ENCODE data around the gene NXF1.
"Not testable (repeated sequence)": the region's sequence is repeated elsewhere in the genome, so short reads cannot be mapped to it uniquely, and the experiment has no call there.

The NXF1 gene

DNA sequence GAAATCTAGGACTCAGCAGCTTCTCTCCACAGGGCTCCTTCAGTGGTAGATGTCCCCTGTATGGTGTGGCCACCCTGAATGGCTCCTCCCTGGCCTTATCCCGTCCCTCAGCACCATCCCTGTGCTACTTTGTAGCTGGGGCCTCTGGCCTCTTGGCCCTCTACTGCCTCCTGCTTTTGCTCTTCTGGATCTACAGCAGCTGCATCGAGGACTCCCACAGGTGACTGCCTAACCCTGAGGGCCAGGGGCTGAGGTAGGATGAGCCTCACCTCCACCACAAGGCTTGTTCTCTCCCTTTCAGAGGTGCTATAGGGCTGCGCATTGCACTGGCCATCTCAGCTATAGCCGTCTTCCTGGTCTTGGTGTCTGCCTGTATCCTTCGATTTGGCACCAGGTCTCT lies 16.2 kb downstream of the NXF1 start:
- no peak for DNase-seq (ENCODE audit: extremely low read depth in 1 of 2, low read depth in 1 of 2)

DNA sequence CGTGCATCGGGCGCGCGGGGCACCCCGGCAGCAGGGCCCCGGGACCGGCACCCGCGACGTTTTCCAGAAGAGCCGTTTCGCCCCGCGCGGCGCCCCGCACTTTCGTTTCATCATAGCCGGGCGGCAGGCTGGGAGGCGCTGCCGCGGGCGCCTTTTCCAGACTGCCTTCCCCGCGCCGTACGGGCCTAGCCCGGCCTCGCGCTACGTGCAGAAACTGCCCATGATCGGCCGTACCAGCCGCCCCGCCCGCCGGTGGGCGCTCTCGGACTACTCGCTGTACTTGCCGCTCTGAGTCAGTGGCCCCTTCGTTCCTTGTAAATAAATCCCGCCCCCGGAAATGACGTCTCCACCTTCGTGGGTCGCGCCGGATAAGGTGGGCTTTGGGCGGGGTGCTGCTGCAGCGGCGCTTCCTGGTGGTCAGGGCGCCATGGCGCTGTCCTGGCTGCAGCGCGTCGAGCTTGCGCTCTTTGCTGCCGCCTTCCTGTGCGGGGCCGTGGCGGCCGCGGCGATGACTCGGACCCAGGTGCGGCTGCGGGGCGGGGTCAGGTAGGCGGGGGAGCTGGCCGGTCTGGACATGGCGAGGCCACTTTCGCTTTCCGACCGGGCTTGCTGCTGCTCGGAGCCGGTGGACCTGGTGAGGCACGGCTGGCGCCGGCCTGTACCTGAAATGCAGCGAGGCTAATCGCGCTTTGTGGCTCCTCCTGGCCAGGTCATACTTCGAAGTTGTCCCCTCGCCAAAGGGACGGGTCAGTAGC lies 18.1 kb downstream of the NXF1 start, which contains the start of gene TMEM179B:
Gene TMEM179B, plus strand, starts transcription at position 398 of the 755 bp plus-strand sequence. Its CDS starts 30 bp downstream, at position 428.
- DNase-seq (ENCODE audit: extremely low read depth in 1 of 2, low read depth in 1 of 2), result peak; percentile 98

DNA sequence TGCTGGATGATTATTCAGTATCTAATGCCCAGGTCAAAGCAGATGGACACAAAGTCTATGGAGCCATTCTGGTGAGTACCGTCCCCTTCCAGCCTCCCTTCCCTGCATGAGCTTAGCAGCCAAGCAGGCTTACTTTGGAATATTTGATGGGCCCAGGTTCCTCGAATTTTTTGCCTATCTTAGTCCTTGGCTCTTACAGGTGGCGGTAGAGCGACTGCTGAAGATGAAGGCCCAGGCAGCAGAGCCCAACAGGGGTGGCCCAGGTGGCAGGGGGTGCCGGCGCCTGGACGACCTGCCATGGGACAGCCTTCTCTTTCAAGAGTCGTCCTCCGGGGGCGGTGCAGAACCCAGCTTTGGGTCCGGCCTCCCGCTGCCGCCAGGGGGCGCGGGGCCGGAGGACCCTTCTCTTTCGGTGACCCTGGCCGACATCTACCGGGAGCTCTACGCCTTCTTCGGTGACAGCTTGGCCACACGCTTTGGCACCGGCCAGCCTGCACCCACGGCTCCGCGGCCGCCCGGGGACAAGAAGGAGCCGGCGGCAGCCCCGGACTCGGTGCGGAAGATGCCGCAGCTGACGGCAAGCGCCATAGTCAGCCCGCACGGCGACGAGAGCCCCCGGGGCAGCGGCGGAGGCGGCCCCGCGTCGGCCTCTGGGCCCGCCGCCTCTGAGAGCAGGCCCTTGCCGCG lies 18.8 kb downstream of the NXF1 start:
- DNase-seq (ENCODE audit: extremely low read depth in 1 of 2, low read depth in 1 of 2), result peak; percentile 53 to 77

DNA sequence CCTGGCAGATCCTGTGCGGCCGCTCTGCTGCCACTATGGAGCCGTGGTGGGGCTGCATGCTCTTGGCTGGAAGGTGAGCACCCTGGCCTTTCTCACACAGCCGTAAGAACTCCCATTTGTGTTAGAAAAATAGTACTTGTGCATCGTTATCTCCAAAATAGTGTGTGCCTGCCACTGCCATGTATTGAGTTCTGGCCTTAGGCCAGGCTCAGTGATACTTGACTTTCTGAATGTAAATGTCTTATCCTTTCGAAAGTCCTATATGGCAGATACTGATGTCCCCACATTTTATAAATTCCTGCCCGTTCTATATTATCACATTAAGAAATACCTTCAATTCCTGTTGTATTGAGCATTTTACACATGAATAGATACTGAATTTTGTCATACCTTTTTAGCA lies 22.5 kb downstream of the NXF1 start:
- DNase-seq (ENCODE audit: extremely low read depth in 1 of 2, low read depth in 1 of 2), result no peak

DNA sequence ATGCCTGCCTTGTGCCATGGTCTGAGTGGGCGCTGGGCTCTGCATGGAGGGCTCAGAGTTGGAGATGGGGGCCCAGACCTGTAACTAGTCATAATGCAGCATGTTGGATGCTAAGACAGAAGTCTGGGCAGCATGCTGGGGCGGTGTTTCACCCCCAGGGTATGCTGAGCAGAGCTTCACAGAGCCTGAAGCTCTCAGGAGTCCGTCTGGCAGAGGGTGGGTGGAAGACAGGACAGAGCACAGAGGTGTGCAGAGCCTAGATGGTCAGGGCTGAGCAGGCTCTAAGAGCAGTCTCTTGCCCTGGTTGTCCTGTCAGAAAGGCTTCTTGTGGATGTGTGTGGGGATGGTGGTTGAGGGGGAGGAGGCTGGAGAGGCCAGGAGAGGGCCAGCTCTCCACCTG lies 26.8 kb downstream of the NXF1 start:
- no peak for DNase-seq (ENCODE audit: extremely low read depth in 1 of 2, low read depth in 1 of 2)

DNA sequence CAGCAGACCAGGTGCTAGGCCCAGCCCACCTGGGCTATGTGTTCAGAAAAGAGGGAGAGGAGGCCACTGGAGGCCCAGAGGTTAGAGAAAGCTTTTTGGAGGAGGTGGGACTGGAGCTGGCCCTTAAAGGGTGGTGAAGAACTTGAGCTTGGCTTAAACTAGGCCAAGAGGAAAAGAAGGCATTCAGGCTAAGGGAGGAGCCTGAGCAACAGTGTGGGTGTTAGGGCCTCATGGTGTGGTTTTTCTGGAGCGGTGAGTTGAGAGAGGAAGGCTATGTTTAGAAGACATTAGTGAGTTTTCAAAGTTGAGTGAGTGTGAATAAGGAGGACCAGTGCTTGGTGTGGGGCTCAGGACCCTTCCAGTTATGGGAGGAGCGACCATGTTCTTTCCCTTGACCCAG lies 27.9 kb downstream of the NXF1 start:
- DNase-seq (ENCODE audit: extremely low read depth in 1 of 2, low read depth in 1 of 2), result no peak

DNA sequence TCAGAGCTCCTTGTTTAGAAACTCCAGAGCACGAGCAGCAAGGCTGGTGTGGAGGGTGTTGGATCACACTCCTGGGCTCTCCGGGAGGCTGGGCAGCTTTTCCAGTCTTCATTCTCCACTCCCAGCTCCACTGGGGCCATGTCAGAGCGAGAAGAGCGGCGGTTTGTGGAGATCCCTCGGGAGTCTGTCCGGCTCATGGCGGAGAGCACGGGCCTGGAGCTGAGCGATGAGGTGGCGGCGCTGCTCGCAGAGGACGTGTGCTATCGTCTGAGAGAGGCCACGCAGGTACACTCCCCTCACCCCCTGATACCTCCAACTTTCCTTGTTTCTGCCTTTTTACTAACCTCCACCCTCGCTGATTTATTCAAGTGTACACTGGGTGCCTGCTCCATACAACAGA lies 29.6 kb downstream of the NXF1 start:
- DNase-seq (ENCODE audit: extremely low read depth in 1 of 2, low read depth in 1 of 2), result no peak

DNA sequence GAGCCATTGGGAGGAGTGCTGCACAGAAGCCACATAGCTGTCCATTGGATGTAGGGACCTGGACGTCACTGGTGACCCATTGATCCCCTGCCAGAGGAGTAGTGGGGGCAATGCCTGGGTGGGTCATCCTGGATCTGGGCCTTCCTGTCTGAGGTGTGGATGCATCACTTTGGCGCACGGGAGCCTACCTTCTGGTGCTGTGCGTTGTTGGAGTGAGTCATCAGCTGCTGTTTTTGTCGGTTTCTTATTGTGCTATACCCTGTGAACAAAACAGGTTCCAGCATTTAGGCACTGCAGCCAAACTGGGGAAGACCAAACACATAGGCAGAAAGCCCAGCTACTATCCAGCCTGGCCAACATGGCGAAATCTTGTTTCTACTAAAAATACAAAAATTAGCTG lies 30.8 kb downstream of the NXF1 start:
- no peak for DNase-seq (ENCODE audit: extremely low read depth in 1 of 2, low read depth in 1 of 2)

DNA sequence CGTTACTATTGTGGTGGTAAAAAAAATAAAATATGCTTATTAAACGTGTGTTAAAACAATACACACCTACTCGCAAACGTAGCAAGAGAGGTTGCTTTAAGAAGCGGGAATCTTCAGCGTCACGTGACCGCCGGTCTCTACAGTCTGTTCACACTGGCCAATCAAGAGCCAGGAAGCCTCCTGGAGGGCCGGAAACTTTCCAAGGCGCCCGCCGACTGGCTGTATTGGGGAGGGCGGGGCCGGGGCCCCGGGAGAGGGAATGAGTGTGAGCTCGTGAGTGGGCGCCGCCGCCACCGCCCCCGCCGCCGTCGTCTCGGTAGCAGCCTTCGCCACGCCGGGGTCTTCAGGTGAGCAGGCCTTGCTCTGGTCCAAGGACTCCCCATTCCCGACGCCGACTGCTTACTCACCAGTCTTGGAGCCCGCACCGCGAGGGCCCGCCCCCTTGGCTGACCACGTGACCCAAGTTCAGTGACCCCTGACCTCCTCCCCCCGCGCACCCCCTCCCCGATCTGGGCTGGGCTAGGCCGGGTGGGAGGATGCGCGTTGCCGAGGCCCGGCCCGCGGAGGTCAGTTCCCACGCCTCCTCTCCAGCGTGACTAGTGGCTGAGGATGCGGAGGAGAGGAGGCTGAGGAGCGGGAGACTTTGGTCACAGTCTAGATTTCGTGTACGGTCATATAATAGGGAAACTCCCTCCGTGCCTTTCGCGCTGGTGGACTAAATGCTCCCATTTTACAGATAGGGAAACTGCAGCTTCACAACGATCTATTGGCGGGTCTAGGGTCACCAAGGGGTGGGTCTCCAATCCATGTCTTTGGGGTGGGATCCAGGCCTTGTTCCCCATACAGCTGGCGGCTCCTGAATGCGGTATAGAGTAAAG lies 33.9 kb downstream of the NXF1 start, which contains the start of gene TAF6L:
Gene TAF6L, plus strand, starts transcription at position 253 of the 878 bp plus-strand sequence. CDS start 4,388 bp downstream, outside the sequence.
- DNase-seq (ENCODE audit: extremely low read depth in 1 of 2, low read depth in 1 of 2), result peak; percentile 70 to 80

DNA sequence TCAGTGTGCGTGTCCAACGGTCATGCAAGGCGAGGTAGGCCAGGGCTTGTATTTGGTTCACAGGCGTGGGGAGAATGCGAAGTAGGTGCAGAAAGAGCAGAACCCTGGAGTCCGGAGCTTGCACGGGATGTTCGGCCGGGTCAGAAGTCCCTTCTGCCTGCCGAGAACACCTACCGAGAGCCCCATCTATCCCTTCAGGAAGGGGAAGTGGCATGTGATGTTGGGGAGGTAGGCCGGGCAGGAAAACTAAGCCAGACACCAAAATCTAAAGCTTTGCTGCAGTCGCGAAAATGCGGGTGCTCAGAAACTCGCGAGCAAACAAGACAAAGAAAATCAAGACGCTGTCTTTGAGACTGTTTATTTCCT lies 34.5 kb downstream of the NXF1 start:
- DNase-seq (ENCODE audit: extremely low read depth in 1 of 2, low read depth in 1 of 2), result no peak

DNA sequence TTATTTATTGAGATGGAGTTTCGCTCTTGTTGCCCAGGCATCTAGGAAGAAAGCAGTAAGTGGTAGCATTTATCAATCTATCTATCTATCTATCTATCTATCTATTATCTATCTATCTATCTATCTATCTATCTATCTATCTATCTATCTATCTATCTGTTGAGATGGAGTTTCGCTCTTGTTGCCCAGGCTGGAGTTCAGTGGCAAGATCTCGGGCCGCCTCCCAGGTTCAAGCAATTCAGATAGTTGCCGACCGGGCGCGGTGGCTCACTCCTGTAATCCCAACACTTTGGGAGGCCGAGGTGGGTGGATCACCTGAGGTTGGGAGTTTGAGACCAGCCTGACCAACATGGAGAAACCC lies 44.4 kb downstream of the NXF1 start:
- not testable (repeated sequence) for DNase-seq (ENCODE audit: extremely low read depth in 1 of 2, low read depth in 1 of 2)

DNA sequence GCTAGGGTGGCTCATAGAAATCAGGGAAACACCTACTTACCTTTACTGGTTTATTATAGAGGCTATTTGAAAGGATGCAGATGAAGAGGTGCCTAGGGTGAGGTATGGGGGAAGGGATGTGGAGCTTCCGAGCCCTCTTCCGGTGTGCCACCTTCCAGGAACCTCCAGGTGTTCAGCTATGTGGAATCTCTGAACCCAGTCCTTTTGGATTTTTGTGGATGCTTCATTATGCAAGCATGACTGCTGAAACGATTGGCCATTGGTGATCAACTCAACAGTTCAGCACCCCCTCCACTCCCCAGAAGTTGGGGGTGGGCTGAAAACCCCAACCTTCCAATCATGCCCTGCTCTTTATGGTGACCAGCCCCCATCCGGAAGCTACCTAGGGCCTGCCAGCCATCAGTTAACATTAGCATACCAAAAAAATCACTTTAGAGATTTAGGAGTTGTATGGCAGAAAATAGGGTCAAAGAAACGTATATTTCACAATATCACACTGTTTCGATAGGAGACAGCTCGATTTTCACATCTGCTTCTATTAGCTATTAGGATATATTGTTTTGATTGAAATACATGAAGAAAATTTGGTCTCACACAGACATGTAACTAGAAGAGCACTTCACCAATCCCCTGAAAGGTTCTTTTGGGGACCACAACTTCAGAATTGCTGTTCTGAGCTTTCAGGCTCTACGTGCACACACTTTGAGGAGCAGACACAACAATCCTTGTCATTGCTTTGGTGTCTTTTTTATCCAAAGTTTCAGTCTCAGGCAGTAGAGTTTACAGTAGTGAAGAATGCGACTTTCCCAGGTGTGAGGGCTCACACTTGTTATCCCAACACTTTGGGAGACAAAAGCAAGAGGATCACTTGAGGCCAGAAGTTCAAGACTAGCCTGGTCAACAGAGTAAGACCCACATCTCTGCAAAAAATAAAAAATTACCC lies 47.1 kb downstream of the NXF1 start:
- DNase-seq (ENCODE audit: extremely low read depth in 1 of 2, low read depth in 1 of 2), result no peak

DNA sequence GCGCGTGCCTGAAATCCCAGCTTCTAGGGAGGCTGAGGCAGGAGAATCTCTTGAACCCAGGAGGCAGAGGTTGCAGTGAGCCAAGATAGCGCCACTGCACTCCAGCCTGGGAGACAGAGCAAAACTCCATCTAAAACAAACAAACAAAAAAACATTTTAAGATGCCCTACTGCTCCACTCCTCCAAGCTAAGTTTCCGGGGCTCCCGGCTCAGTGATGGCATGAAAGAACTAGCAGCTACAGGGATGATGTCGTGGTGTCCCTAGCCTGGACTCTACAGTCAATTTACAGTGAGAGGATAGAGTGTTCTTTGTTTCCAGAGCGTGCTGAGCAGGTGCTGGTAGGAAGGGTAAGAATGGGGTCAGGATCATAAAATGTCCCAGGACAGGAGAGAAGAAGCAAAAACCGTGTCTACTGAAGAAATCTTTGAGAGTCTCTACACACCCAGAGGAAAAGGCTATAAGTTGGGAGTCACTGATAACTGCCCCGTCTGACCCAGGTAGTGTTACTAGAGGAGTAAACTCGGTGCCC lies 50.1 kb downstream of the NXF1 start:
- DNase-seq (ENCODE audit: extremely low read depth in 1 of 2, low read depth in 1 of 2), result no peak

DNA sequence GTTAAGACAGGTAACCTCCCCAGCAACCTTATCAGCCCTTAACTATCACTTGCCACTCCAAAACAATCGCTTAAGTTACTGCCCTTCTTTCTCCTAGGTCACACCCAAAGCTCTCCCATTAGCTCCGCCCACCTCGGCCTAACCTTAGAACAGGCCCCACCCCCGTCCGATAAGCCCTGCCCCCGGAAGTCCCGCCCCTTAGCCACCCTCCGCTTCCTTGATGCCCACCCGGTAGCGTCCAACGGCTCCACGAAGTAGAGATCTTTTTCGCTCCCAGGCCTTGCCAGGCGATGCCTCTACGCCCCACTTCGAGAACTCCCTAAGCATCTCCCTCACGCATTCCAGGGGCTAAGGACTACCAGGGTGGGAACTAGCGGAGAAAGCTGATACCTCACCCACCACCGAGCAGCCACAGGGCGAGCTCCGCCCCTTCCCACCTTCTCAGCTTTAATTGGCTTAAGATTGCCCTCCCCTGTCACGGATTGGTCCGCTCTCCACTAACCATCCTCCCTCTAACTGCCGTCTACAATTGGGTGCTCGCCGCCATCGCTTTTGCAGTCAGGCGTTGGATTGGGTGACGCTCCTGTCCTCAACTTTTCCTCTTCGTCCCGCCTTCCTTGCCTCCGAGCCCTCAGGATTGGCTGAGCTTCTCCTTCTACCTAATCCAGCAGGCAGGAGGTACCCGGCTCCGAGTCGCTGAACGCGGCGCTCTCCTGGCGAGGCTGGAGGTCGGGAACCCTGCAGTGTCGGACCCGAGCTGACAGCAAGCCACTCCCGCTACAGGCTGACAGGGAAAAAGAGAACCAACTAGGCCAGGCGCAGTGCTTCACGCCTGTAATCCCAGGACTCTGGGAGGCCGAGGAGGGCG lies 51.3 kb downstream of the NXF1 start, which contains the start of gene ZBTB3:
Gene ZBTB3, minus strand, starts transcription at position 425 of the 868 bp plus-strand sequence. CDS start 496 bp downstream, outside the sequence.
- DNase-seq (ENCODE audit: extremely low read depth in 1 of 2, low read depth in 1 of 2), result peak; percentile 94 to 95

DNA sequence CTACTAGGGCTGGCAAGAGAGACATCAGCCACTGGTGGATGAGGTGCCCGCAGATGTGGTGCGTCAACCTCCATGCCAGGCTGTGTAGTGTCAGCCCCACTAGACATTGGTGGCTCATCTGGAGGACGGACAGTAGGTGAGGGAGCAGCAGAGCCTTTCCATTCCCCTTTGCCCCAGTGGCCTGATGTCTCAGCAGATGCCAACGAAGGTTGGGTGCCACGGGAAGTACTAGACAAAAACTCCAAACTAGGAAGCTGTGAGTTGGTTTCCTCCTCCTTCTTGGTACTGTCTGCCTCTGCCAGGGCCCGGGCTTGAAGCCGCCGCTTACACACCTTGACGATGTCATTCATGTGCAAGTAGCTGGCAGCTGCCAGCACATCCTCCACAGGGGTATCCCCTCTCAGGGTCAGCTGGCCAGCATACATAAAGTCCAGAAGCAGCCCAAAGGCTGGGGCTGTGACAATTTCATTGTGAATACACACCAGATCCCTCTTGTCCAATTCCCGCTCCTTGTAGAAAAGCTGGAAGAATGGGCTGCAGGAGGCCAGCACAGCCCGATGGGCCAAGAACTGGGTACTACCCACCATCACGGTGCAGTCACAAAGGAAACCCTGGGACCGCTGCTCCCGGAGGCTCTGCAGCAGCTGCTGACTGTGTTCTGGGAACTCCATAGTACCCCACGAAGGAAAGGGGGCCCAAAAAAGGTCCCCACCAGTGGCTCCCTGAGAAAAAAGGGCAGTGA lies 52.1 kb downstream of the NXF1 start:
- no peak for DNase-seq (ENCODE audit: extremely low read depth in 1 of 2, low read depth in 1 of 2)

DNA sequence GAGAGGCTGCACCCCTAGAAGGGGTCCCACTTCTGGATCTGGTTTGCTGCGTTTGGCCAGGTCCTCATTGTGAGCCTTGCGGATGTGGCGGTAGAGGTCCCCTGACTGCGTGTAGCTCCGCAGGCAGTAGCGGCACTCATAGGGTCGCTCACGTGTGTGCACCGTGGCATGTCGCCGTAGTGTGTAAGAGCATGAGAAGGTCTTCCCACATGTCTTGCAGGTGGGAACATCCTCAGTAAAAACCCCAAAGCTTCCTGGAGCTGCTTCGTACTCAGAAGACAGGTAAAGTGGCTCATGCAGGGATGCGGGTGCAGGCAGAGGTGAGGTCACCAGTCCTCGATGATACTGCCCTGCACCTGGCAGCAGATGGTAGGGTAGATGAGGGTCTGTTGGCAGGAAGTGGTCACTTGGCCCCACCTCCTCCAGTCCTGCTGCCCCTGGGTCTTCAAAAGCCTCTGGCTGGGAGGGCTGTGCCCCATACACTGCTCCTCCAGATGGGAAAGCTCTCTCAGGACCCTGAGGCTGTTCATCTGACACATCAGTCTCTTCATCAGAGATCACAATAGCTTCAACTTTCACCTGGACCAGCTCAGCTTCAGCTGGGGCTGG lies 53.0 kb downstream of the NXF1 start:
- no peak for DNase-seq (ENCODE audit: extremely low read depth in 1 of 2, low read depth in 1 of 2)

DNA sequence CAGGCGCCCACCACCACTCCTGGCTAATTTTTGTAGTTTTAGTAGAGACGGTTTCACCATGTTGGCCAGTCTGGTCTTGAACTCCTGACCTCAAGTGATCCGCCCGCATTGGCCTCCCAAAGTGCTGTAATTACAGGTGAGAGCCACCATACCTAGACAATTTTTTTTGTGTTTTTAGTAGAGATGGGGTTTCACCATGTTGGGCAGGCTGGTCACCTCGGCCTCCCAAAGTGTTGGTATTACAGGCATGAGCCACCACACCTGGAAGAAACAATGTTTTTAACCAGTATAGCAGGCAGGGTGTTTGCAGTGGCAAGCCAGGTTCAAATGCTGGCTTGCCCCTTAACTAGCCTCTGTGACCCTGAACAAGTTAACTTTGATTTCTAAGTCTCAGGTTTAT lies 55.3 kb downstream of the NXF1 start:
- not testable (repeated sequence) for DNase-seq (ENCODE audit: extremely low read depth in 1 of 2, low read depth in 1 of 2)

Measured in activated CD8-positive, alpha-beta memory T cell treated with anti-CD3 and anti-CD28 coated beads for 1 hour (primary cell).